A673 (cell line): ENCODE data around the gene CCDC88B.

Source experiments
- CTCF ChIP-seq: fragments of 300-800, 200-600 bp; sonication (generic); conservative IDR thresholded peaks from 2 replicates; pipeline ENCODE4 v1.5.1; 2017; ENCODE audit warnings: low read depth, mild to moderate bottlenecking, antibody characterized with exemption, low read length, moderate library complexity, mixed read lengths
- EZH2 ChIP-seq: fragments of 200-600 bp; sonication (generic); IDR thresholded peaks from 2 replicates; pipeline ENCODE4 v1.6.1; 2017; ENCODE audit warnings: borderline replicate concordance, low read depth, mild to moderate bottlenecking, mixed read lengths, antibody characterized with exemption, low read length; ENCODE audit not compliant: poor library complexity, severe bottlenecking

GRCh38 chr11:64356498-64357411, 16.8 kb downstream of the CCDC88B start:
- TF ChIP-seq CTCF, result peak; percentile 80
- no peak for TF ChIP-seq EZH2
